Measurements from ENCODE around the gene MDN1.

DNA sequence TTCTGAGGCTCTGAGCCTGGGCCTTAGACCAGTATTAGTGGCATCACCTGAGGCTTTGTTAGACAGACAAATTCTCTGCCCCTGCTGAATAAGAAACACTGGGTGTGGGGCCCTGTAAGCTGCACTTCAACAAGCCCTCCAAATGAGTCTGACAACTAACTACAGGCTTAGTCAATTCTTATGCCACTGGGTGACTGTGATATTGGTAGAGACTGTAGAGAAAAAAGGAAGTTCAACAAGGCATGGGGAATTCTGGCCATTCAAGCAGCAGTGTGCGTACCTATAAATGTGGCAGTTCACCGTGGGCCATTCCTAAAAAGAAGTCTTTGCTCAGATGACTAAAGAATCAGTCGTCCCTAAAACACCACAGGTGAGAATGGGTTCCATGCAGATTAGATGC, 82.7 kb downstream of the MDN1 start:
- TF ChIP-seq, protein P1, sequence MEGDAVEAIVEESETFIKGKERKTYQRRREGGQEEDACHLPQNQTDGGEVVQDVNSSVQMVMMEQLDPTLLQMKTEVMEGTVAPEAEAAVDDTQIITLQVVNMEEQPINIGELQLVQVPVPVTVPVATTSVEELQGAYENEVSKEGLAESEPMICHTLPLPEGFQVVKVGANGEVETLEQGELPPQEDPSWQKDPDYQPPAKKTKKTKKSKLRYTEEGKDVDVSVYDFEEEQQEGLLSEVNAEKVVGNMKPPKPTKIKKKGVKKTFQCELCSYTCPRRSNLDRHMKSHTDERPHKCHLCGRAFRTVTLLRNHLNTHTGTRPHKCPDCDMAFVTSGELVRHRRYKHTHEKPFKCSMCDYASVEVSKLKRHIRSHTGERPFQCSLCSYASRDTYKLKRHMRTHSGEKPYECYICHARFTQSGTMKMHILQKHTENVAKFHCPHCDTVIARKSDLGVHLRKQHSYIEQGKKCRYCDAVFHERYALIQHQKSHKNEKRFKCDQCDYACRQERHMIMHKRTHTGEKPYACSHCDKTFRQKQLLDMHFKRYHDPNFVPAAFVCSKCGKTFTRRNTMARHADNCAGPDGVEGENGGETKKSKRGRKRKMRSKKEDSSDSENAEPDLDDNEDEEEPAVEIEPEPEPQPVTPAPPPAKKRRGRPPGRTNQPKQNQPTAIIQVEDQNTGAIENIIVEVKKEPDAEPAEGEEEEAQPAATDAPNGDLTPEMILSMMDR (conservative IDR thresholded peaks at IDR 0.05), result no peak
- no peak for TF ChIP-seq ZFX (IDR thresholded peaks at IDR 0.05)

All from C4-2B (cell line).